ENCODE measurements around the gene HOXA2.

Gene HOXA2

GRCh38 chr7:27102581-27103442, at the start of gene HOXA2:
Gene HOXA2, minus strand, starts transcription at chr7:27102683. Its CDS starts 183 bp downstream, at chr7:27102500.
- DNase-seq: no peak

- DNase-seq: no peak
These were observed 49.0 kb upstream of the HOXA2 start for GRCh38 chr7:27151341-27151930.

- DNase-seq: peak in 1 of 2 donors; percentile 25
These were observed 48.3 kb upstream of the HOXA2 start for GRCh38 chr7:27150568-27151340.

GRCh38 chr7:27149842-27150567, 47.5 kb upstream of the HOXA2 start:
- no peak for DNase-seq

GRCh38 chr7:27148756-27149641, 46.5 kb upstream of the HOXA2 start:
- no peak for DNase-seq

- DNase-seq: no peak
These were observed 45.7 kb upstream of the HOXA2 start for GRCh38 chr7:27148031-27148755.

- DNase-seq: no peak
These were observed 44.9 kb upstream of the HOXA2 start, which contains the start of gene HOXA6 for GRCh38 chr7:27147199-27148030. Gene HOXA6, minus strand, starts transcription at chr7:27147774. Its CDS starts 25 bp downstream, at chr7:27147749.

GRCh38 chr7:27146491-27147198, 44.2 kb upstream of the HOXA2 start:
- no peak for DNase-seq

GRCh38 chr7:27145914-27146412, 43.5 kb upstream of the HOXA2 start:
- DNase-seq: no peak

- DNase-seq: no peak
These were observed 42.9 kb upstream of the HOXA2 start for GRCh38 chr7:27145165-27145913.

- no peak for DNase-seq
These were observed 42.3 kb upstream of the HOXA2 start for GRCh38 chr7:27144781-27145164.

- DNase-seq: no peak
These were observed 41.7 kb upstream of the HOXA2 start for GRCh38 chr7:27143950-27144780.

GRCh38 chr7:27143023-27143949, 40.8 kb upstream of the HOXA2 start, which contains the start of gene HOXA5:
Gene HOXA5, minus strand, starts transcription at chr7:27143681. Its CDS starts 74 bp downstream, at chr7:27143607.
- peak in 1 of 2 donors; percentile 77 for DNase-seq

- no peak for DNase-seq
These were observed 40.1 kb upstream of the HOXA2 start for GRCh38 chr7:27142580-27143022.

GRCh38 chr7:27141923-27142579, 39.6 kb upstream of the HOXA2 start:
- no peak for DNase-seq
